HG03280 (cell line): ENCODE data around the gene PKD2.
"Not testable (repeated sequence)": the region's sequence is repeated elsewhere in the genome, so short reads cannot be mapped to it uniquely, and the experiment has no call there.

Experiments used
- ATAC-seq: cut with Tn5 transposase; IDR thresholded peaks from one replicate; pipeline ENCODE4 v1.9.1; 2021; ENCODE audit warnings: mild to moderate bottlenecking, moderate library complexity; ENCODE audit not compliant: unreplicated experiment

PKD2 gene

GRCh38 chr4:88025868-88026661 lies 18.6 kb downstream of the PKD2 start:
- not testable (repeated sequence) for ATAC-seq

DNA sequence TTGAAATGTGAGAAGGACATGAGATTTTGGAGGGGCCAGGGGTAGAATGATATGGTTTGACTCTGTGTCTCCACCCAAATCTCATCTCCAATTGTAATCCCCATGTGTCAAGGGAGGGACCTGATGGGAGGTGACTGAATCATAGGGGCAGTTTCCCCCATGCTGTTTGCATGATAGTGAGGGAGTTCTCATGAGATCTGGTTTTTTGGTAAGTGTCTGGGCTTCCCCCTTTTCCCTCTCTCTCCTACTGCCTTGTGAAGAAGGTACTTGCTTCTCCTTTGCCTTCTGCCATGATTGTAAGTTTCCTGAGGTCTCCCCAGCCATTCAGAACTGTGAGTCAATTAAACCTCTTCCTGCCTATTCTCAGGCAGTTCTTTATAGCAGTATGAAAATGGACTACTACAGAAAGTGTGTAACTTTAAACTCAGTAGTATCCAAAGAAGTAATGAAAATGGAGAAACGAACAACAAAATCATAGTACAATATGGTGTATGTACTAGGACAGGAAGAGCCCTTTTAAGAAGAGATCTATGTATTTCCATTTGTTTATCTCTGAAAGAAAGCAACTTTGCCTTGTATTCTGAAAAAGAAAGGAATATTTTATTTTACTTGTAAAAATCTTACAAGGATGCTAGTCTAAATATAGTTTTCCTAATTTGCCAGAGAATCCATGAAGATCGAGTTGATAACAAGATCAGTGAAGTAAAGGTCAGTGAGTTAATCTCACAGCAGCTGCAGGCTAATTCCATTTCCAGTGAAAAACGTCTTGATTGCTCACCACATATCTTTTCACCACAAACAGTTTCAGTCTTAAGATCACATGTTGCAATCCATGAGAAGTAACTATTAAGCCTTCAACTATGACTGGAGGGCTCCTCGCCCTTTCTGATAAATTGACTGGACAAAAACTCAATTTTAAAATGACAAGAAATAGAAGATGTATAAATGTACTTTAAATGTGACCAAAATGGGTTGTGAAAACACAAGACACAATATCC lies 20.5 kb downstream of the PKD2 start:
- no peak for ATAC-seq

DNA sequence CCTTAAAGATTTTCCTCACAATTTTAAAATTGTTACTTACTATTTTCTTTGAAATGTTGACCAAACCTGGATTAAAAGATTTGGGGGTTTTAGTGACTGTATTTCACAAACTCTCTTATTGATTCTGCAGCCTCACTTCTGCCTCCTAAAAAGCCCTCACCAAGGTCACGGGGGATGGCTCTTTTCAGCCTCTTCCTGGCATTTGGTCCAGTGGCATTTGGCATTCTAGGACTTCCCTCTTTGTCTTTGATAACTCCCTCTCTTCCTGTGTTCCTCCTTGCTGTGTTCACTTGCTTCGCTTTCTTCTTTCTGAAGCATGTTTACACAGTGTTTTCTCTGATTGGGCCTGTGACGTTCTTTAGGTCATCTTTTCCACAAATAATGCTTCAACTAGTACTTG lies 21.5 kb downstream of the PKD2 start:
- no peak for ATAC-seq

- no peak for ATAC-seq
Measured at GRCh38 chr4:88029556-88029955, 22.1 kb downstream of the PKD2 start.

DNA sequence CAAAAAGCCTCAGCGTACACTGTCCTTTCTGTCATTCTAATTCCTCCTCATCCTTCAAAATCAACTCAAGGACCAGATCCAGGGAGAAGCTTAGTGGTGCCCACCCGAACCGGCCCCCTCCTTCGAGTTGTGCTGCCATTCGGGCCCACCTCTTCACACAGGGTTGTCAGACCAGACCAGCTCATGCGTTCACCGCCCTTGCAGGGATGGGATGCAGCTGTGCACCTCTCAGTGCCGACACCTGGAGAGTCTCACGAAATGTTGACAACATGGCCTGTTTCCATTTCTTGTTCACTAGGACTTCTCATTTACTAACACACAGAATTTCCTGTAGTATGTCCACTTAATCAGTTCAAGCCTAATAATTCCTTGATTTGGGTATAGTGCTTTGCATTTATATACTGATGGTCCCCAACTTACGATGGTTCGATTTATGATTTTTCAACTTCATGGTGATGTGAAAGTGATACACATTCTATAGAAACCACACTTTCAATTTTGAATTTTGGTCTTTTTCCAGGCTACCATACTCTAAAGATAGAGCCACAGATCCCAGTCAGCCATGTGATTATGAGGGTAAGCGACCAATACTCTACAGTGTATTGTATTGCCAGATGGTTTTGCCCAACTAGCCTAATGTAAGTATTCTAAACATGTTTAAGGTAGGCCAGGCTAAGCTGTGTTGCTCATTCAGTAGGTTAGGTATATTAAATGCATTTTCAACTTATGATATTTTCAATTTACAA lies 23.3 kb downstream of the PKD2 start:
- no peak for ATAC-seq

- peak; percentile 80 for ATAC-seq
Measured at GRCh38 chr4:88033309-88033708, 25.9 kb downstream of the PKD2 start.

GRCh38 chr4:88035292-88035691 lies 27.9 kb downstream of the PKD2 start:
- ATAC-seq, result no peak

DNA sequence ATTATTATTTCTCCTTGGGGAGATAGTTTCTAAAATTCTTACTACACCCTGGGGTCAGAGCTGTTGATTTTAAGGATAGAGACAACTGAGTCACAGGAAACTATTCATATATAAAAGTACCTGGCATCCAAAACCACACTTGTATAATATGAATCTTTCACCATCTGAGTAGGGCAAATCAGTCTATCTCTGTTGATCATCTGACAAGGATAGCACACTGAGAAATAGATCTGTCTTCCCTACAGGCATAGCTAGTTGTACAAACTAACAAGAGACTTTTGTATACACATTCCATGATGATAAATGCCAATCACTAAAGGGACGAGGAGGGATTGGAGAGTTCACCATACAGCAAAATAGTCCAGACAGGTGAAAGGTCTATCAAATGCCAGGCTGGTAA lies 30.0 kb downstream of the PKD2 start:
- no peak for ATAC-seq

DNA sequence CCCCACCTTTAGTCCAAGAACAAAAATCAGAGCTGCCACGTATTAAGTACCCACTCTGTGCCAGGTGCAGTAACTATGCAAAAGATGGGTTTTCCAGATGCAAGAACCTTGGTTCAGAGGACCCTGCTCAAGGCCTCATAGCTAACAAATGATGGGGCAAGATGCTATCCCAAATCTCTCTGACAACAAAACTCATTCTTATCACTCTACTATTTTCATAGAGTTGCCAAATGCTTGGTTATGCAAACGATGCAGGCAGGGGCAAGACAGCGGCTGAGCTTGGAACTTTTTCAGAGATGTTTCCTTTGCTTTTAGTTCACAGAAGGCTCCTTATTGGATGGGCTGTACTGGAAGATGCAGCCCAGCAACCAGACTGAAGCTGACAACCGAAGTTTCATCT lies 30.5 kb downstream of the PKD2 start:
- no peak for ATAC-seq

DNA sequence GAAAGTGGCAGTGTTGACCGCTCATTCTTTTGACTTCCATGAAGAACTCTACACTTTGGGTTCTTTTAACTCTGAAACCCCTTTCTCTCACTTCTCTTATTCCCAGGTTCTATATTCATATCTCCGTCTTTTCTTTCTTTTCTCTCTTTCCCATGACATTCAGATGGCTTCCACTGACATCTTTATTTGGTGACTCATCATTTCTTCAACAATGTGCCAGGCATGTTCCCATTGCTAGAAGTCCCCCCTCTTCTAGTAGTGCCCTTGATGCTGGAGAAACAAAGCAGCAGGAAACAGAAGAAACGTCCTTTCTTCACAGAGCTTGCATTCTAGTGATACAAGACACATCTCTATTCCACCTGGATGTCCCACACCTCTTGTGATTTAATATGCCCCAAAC lies 33.3 kb downstream of the PKD2 start:
- no peak for ATAC-seq

DNA sequence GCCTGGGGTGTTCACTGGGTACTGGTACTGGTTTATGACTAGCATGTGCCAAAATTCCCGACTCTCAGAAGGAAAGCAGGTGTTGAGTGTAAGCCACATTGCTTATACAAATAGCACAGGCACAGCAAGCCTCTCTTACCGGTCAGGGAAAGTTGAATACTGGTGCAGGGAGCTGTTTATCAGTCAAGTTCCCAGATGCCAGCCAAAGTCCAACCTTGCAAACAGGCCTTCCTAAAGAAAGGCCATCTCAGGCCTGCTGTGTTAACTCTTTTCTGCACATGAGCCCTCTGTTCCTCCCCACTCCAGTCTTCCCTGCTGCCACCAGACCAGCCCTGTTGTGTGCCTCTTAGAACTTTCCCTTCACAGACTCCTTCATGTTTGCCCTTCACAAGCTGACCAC lies 34.2 kb downstream of the PKD2 start:
- no peak for ATAC-seq

DNA sequence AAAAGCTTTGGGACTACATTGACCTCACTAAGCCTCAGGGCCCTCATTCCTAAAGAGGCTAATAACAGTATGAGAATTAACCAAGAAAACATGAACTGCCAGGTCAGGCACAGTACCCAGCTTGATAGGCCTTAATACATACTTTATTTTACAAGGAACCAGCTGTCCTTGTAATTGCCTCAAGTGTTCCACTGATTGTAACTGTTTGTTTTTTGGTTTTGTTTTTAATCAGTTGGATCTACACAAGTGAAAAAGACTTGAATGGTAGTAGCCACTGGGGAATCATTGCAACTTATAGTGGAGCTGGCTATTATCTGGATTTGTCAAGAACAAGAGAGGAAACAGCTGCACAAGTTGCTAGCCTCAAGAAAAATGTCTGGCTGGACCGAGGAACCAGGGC lies 35.6 kb downstream of the PKD2 start:
- ATAC-seq, result no peak

GRCh38 chr4:88043586-88044340 lies 36.3 kb downstream of the PKD2 start:
- no peak for ATAC-seq

DNA sequence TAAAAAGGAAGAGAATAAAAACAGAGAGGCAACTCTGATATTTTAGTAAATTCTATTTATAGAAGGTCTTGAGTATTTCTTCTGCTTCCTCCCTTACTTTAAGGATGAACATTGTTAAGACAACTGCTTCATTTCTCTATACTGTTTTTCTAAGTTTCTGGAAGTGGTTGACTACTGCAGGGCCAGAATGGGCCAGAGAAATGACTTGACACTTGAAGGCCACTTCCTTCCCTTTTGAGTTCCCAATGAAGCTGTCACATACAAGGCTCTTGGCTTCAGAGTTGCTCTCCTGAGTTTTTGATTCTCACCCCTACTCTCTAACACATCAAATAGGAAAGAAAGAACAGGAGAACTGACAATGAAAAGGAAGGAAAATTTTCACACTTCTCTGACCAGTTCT lies 37.6 kb downstream of the PKD2 start:
- no peak for ATAC-seq

- ATAC-seq, result no peak
Measured at GRCh38 chr4:88054229-88054628, 46.8 kb downstream of the PKD2 start.

GRCh38 chr4:88054901-88055300 lies 47.5 kb downstream of the PKD2 start:
- no peak for ATAC-seq

GRCh38 chr4:88058295-88058694 lies 50.9 kb downstream of the PKD2 start:
- no peak for ATAC-seq

DNA sequence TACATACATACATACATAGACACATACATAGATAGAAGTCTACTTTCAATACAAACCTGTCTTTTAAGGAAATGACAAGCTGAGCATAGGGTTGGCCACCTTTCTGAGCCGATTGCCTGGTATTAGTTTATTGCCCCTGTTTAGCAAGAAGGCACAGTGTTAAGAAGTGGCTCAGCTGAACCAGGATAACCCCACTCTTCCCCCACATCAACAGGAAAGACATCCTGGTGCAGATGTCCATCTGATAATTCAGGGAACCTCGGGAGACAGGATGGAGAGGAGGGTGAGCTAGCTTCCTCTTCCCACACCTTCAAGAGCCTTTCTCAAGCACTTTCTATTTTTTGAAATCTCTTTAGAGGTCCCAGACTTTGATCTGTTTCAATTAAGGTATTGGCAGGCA lies 52.3 kb downstream of the PKD2 start:
- ATAC-seq, result no peak

GRCh38 chr4:88060431-88060830 lies 53.0 kb downstream of the PKD2 start:
- no peak for ATAC-seq

- ATAC-seq, result no peak
Measured at GRCh38 chr4:88062311-88062710, 54.9 kb downstream of the PKD2 start.

DNA sequence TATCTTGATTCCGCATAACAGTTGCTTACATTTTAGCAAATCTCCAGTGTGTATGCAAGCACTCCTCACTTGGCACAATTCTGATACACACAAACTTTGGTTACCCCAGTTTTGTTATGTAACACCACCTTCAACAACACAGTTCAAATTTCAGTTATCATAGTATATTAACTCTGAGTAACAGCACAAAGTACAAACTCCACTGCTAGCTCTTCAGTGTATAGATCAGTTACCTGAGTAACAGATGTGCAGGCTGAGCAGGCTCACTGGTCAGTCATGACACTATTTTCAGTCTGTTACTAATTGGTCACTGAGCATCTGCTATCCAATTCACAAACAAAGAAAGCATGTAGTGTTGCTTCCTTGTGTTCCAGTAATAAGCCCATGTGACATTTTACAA lies 55.4 kb downstream of the PKD2 start:
- no peak for ATAC-seq
